Stomach (tissue), 9 donors: ENCODE data around the gene LILRA2. TPM values are rescaled to one million over a fixed set of nuclear protein-coding genes. Genes with fewer than 3 reads are reported as not detected.
A peak's percentile ranks its signal among the peaks of the same experiment; 100 is the strongest.

Source experiments
- DNase-seq, 2 donors: peaks; one replicate each; pipeline versions ENCODE4 v3.0.0 to v3.0.0-alpha.2; 2013 to 2019
- H3K27ac ChIP-seq, 5 donors: fragments of 200-600 bp in 4 of 5; sonication (generic) in 4 of 5; one replicate each; pipeline ENCODE4 v1.5.1; 2013 to 2019; ENCODE audit warnings: mild to moderate bottlenecking in 1 of 5, moderate library complexity in 1 of 5
- H3K27me3 ChIP-seq, 3 donors: fragments of 200-600 bp; sonication (generic); one replicate each; pipeline ENCODE4 v1.5.1; 2017 to 2019; ENCODE audit warnings: mixed run types in 1 of 3
- H3K36me3 ChIP-seq, 4 donors: fragments of 200-600 bp; sonication (generic); 1 replicate in 3 of 4; 2 replicates in 1 of 4; pipeline ENCODE4 v1.5.1; 2016 to 2019
- H3K4me1 ChIP-seq, 4 donors: fragments of 200-600 bp; sonication (generic); one replicate each; pipeline ENCODE4 v1.5.1; 2016 to 2019
- H3K4me3 ChIP-seq, 4 donors: fragments of 200-600 bp; sonication (generic) in 3 of 4; one replicate each; pipeline ENCODE4 v1.5.1; 2016 to 2019; ENCODE audit warnings: mild to moderate bottlenecking in 1 of 4
- H3K9me3 ChIP-seq, 4 donors: fragments of 200-600 bp; sonication (generic); one replicate each; pipeline ENCODE4 v1.5.1; 2016 to 2019
- EP300 ChIP-seq: sonication (generic); formaldehyde crosslinking; IDR thresholded peaks from one replicate; pipeline ENCODE4 v1.6.1; 2017; ENCODE audit warnings: antibody characterized with exemption
- POLR2A ChIP-seq, 4 donors: fragments of 450-650 bp; IDR thresholded peaks; one replicate each; pipeline ENCODE4 v1.6.1; 2016; ENCODE audit warnings: antibody characterized with exemption in 4 of 4, control low read depth in 2 of 4, mild to moderate bottlenecking in 1 of 4, moderate library complexity in 1 of 4
- POLR2AphosphoS5 ChIP-seq, 3 donors: sonication (generic); formaldehyde crosslinking; IDR thresholded peaks; one replicate each; pipeline ENCODE4 v1.6.1; 2016; ENCODE audit warnings: antibody characterized with exemption in 3 of 3
- WGBS, 5 donors: extraction: QIAGEN DNeasy Blood & Tissue Kit in 3 of 5; methylation state at CpG; one replicate each; pipeline versions ENCODE4 v1.1.5 to v1.1.7; 2013 to 2018; 5-methylcytosine and 5-hydroxymethylcytosine counted together
- intact Hi-C: fragments of 100-400 bp; cut with DNase I; formaldehyde crosslinking; loops from one replicate; pipeline ENCODE4 v1.15.1; 2023; ENCODE audit warnings: low total_unique reads
- polyA plus RNA-seq, 3 donors: library from polyadenylated mRNA; stranded (reverse); fragments of 200-250 nt; gene quantifications; one replicate each; pipeline ENCODE4 v1.2.3, GENCODE V29; 2013
- total RNA-seq, 5 donors: library from RNA; depleted of rRNA; stranded (reverse); fragments of >200 nt; gene quantifications; one replicate each; pipeline versions ENCODE4 v1.1.0 to v1.2.3, GENCODE V29; 2014 to 2016
- TF ChIP-seq, protein P1 (sequence below), 7 experiments: fragments of 450-650 bp in 4 of 7; fragments of 200-600 bp in 3 of 7; sonication (generic) in 3 of 7; IDR thresholded peaks; one replicate each; pipeline ENCODE4 v1.5.1; 2016 to 2019; ENCODE audit warnings: antibody characterized with exemption in 7 of 7, control low read depth in 2 of 7, mild to moderate bottlenecking in 1 of 7
- donor health status: healthy with polysubstance abuse.
- donor health status: Bipolar disorder and iron deficiency.
- donor health status: healthy.

The LILRA2 gene
- total and polyA plus RNA-seq, 8 donors = 0.20 to 7.8 (median 1.4) TPM; not detected in 2

DNA sequence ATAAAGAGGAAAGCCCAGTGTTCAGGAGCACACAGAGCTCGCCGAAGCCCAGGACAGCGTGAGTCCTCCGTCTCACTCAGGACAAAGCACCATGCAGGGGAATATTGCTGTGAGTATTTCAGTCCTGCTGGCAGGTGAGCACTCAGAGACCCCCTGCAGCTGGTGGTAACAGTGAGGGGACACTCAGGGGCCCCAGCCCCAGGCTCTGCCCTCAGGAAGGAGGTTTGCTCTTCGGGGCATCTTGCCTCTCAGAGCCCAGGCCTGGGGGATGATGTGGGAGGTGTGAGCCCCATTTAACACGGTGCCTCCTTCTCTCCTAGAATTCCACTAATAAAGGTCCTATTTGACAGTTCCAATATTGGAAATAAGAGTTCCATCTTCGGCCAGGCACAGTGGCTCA is 34.6 kb downstream of the LILRA2 start:
- no peak for DNase-seq
- H3K27me3 ChIP-seq = peaks cover 0 to 15% (median 0%) of the 10 kb centered on the region in 3 donors
- H3K36me3 ChIP-seq = no peaks in the 10 kb centered on the region
- peaks cover 6 to 32% (median 13%) of the 10 kb centered on the region in 4 donors for H3K9me3 ChIP-seq
- H3K4me1 ChIP-seq = no peaks in the 10 kb centered on the region
- TF ChIP-seq EP300 = no peak
- TF ChIP-seq, protein P1, sequence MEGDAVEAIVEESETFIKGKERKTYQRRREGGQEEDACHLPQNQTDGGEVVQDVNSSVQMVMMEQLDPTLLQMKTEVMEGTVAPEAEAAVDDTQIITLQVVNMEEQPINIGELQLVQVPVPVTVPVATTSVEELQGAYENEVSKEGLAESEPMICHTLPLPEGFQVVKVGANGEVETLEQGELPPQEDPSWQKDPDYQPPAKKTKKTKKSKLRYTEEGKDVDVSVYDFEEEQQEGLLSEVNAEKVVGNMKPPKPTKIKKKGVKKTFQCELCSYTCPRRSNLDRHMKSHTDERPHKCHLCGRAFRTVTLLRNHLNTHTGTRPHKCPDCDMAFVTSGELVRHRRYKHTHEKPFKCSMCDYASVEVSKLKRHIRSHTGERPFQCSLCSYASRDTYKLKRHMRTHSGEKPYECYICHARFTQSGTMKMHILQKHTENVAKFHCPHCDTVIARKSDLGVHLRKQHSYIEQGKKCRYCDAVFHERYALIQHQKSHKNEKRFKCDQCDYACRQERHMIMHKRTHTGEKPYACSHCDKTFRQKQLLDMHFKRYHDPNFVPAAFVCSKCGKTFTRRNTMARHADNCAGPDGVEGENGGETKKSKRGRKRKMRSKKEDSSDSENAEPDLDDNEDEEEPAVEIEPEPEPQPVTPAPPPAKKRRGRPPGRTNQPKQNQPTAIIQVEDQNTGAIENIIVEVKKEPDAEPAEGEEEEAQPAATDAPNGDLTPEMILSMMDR (IDR thresholded peaks at IDR 0.05) = no peak
- no peak for TF ChIP-seq POLR2A (IDR thresholded peaks at IDR 0.05)
- no peak for TF ChIP-seq POLR2AphosphoS5 (IDR thresholded peaks at IDR 0.05)
- H3K4me3 ChIP-seq = no peak overlapping the region
- no peak overlapping the region for H3K27ac ChIP-seq
- intact Hi-C loops = no loop called here
- WGBS, 5 donors = 66 to 86% (median 82%) methylated on average over 3 to 7 of the region's 7 CpGs

DNA sequence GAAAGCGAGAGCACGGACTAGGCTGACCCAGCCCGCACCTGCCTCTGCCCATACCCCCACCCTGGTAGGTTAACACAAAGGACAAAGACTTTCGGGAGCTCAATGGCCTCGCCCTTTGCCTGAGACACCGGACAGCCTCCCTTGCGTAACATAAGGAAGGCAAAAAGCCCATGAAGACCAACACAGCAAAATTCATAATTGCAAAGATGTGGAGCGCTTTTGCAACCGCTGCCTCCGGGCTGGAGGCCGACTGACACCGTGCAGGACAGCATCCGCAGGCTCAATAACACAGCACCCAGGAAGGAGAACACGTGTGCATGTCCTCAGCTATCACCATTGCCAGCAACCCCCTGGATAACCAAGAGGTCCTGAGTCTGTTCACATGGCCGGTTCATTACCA is 35.2 kb downstream of the LILRA2 start:
- DNase-seq = peak in 1 of 2 donors; percentile 23
- intact Hi-C loops = no loop called here
- 80 to 88% (median 87%) methylated on average over 15 of the region's 15 CpGs for WGBS, 5 donors
- Histone ChIP-seq H3K36me3 (no peaks in the 10 kb centered on the region), H3K9me3 (peaks cover 6 to 32% (median 13%) of the 10 kb centered on the region in 4 donors), H3K4me3 (no peak overlapping the region), H3K4me1 (no peaks in the 10 kb centered on the region), H3K27me3 (peaks cover 0 to 15% (median 0%) of the 10 kb centered on the region in 3 donors), H3K27ac (no peak overlapping the region)
- TF ChIP-seq POLR2AphosphoS5 (IDR thresholded peaks at IDR 0.05) (no peak), EP300 (no peak), POLR2A (IDR thresholded peaks at IDR 0.05) (no peak)
- TF ChIP-seq, protein P1 (IDR thresholded peaks at IDR 0.05) = no peak

DNA sequence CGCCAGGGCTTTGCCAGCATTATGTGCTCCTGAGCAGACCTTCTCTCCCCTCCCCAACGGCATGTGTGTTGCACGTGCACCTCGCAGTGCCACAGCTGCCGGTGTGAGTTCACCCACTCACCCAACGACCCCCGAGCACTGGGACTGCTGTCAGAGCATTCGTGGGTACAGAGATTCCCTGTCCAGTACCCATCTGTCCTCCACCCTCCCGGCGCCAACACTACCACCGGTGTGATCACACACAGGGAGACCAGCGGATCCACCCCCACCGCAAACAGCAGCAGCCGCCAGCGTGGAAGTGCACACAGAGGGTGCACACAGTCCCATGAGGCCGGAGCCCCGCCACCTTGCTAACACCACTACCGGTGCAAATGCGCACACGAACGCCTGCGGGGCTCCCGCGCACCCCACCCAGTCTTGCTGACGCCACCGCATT is 35.8 kb downstream of the LILRA2 start:
- DNase-seq = peak in 1 of 2 donors; percentile 23
- no peaks in the 10 kb centered on the region for H3K36me3 ChIP-seq
- TF ChIP-seq, protein P1 (IDR thresholded peaks at IDR 0.05) = no peak
- TF ChIP-seq POLR2AphosphoS5 (IDR thresholded peaks at IDR 0.05) (no peak), EP300 (no peak), POLR2A (IDR thresholded peaks at IDR 0.05) (no peak)
- peaks cover 6 to 31% (median 13%) of the 10 kb centered on the region in 4 donors for H3K9me3 ChIP-seq
- no peak overlapping the region for H3K4me3 ChIP-seq
- no peak overlapping the region for H3K27ac ChIP-seq
- H3K4me1 ChIP-seq = no peaks in the 10 kb centered on the region
- H3K27me3 ChIP-seq = peaks cover 0 to 15% (median 0%) of the 10 kb centered on the region in 3 donors
- WGBS, 5 donors = 85 to 90% (median 89%) methylated on average over 26 of the region's 26 CpGs
- intact Hi-C loops = no loop called here

DNA sequence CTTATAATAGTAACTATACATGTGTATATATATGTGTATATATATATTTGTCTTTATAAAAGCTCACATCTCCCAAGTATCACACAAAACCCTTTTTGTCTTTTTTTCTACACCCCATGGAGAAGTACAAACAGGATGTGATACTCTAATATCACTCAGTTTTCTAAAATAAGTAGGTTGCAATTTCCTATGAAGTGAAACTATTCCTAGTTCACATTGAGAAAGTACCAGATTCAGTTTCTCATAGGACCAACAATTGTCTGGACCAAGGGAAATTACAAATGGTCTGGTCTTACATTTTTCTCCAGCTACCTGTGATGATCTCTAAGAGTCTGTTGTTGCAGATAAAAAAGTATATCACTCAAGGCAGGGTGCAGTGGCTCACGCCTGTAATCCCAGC is 38.8 kb downstream of the LILRA2 start:
- TF ChIP-seq POLR2AphosphoS5 (IDR thresholded peaks at IDR 0.05) = no peak
- Histone ChIP-seq H3K36me3 (no peaks in the 10 kb centered on the region), H3K27ac (no peak overlapping the region), H3K9me3 (peaks cover 0 to 33% (median 8%) of the 10 kb centered on the region in 4 donors), H3K4me1 (no peaks in the 10 kb centered on the region), H3K27me3 (peaks cover 0 to 9% (median 0%) of the 10 kb centered on the region in 3 donors), H3K4me3 (no peak overlapping the region)
- intact Hi-C loops = no loop called here
- DNase-seq = no peak
- WGBS, 5 donors = 73 to 100% (median 91%) methylated on average over 1 of the region's 1 CpG

DNA sequence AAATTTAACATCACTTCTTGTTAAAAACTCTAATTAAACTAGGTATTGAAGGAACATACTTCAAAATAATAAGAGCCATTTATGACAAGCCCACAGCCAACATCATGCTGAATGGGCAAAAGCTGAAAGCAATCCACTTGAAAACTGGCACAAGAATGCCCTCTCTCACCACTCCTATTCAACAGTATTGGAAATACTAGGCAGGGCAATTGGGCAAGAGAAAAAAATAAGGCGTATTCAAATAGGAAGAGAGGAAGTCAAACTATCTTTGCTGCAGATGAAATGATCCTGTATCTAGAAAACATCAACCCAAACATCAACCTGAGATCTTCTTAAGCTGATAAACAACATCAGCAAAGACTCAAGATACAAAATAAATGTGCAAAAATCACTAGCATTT is 41.1 kb downstream of the LILRA2 start:
- WGBS, 5 donors = 74 to 96% (median 91%) methylated on average over 1 of the region's 1 CpG
- peaks cover 0 to 17% (median 6%) of the 10 kb centered on the region in 4 donors for H3K9me3 ChIP-seq
- H3K4me1 ChIP-seq = no peaks in the 10 kb centered on the region
- H3K36me3 ChIP-seq = no peaks in the 10 kb centered on the region
- no peak overlapping the region for H3K27ac ChIP-seq
- H3K4me3 ChIP-seq = no peak overlapping the region
- H3K27me3 ChIP-seq = no peaks in the 10 kb centered on the region
- no peak for DNase-seq
- intact Hi-C loops = no loop called here
- TF ChIP-seq EP300 (no peak), POLR2AphosphoS5 (IDR thresholded peaks at IDR 0.05) (no peak)
- TF ChIP-seq, protein P1 (IDR thresholded peaks at IDR 0.05) = no peak
